ENCODE measurements around the gene SH3PXD2B. TPM values are rescaled to one million over a fixed set of nuclear protein-coding genes. Genes with fewer than 3 reads are reported as not detected.

SH3PXD2B gene
- total and polyA plus RNA-seq, 11 donors, result 1.1 to 22.7 (median 6.9) TPM

GRCh38 chr5:172315587-172316493, 138.5 kb downstream of the SH3PXD2B start:
- H3K4me1 ChIP-seq, result peaks cover 0 to 5% (median 0%) of the 10 kb centered on the region in 12 donors
- H3K4me3 ChIP-seq, result no peak overlapping the region
- intact Hi-C loops (cut with DNase I), result no loop called here
- WGBS, 4 donors, result 94 to 96% (median 95%) methylated on average over 11 of the region's 11 CpGs
- TF ChIP-seq CTCF (IDR thresholded peaks at IDR 0.05) (no peak), POLR2A (IDR thresholded peaks at IDR 0.05) (no peak)
- H3K27me3 ChIP-seq, result no peaks in the 10 kb centered on the region
- ATAC-seq (no peak), DNase-seq (no peak)
- H3K9me3 ChIP-seq, result no peaks in the 10 kb centered on the region
- H3K36me3 ChIP-seq, result no peaks in the 10 kb centered on the region
- H3K27ac ChIP-seq, result no peak overlapping the region

DNA sequence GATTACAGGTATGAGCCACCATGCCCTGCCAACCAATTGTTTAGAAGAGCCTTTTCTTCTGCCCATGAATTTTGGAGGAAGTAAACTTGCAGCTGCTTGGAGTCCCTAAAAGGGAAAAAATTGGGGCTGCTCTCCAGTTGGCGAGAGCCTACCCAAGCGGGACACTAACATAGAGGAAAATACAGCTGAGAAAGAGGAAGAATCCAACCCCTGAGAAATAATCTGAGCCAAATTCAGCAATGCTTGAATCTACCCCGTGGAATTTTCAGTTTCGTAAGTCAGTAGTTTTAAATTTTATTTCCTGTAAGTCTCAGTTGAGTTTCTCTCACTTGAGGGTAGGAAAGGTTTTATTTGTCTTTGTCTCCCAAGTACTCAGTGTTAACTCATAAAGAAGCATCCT, 140.4 kb downstream of the SH3PXD2B start:
- Histone ChIP-seq H3K27me3 (no peaks in the 10 kb centered on the region), H3K4me1 (no peaks in the 10 kb centered on the region), H3K27ac (no peak overlapping the region), H3K9me3 (no peaks in the 10 kb centered on the region), H3K4me3 (no peak overlapping the region), H3K36me3 (no peaks in the 10 kb centered on the region)
- TF ChIP-seq CTCF (IDR thresholded peaks at IDR 0.05) (no peak), POLR2A (IDR thresholded peaks at IDR 0.05) (no peak)
- no peak for DNase-seq
- no peak for ATAC-seq
- intact Hi-C loops (cut with DNase I), result no loop called here
- WGBS, 4 donors, result 75 to 91% (median 90%) methylated on average over 4 of the region's 4 CpGs

DNA sequence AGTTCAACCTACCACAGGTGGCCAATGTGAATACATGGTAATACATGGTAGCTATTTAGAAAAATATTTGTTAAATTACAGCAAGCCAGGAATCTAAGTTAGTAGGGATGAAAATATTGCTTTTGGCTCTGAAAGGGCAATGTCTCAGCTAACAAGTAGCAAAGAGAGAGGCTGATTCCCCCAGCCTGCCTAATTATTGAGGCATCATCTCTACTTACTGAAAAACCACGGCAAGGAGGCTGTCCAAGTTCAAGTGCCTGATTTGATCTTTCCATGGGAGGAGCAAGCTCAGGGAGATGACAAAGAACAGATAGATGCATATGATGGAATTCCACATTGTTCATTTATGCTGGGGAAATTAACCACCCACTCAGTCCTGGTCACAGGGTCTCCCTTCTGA, 142.0 kb downstream of the SH3PXD2B start:
- TF ChIP-seq CTCF (IDR thresholded peaks at IDR 0.05), result no peak
- no peak for TF ChIP-seq POLR2A (IDR thresholded peaks at IDR 0.05)
- Histone ChIP-seq H3K4me3 (no peak overlapping the region), H3K4me1 (no peaks in the 10 kb centered on the region), H3K9me3 (no peaks in the 10 kb centered on the region), H3K36me3 (no peaks in the 10 kb centered on the region), H3K27ac (peak overlapping the region in 1 of 12 donors; percentile 46), H3K27me3 (no peaks in the 10 kb centered on the region)
- WGBS, 4 donors, result 54 to 67% (median 64%) methylated on average over 1 of the region's 1 CpG
- intact Hi-C loops (cut with DNase I), result no loop called here
- DNase-seq (no peak), ATAC-seq (no peak)

DNA sequence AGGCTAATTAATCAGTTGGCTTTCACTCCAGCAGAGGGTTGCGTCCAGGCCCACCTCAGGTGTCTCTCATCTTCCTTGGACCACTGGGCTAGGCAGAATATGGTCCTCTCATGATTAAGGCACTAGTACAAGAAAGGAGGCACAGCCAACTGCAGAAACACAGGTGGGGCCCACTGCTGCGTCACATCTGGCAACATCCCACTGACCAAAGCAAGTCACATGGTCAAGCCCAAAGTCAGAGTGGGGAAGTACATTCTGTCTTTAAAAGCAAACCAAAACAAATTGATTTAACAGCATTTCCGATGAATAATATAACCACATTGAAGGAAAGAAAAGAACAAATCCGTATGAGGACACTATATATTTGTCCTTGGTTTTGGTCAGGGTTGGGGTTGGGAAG, 142.7 kb downstream of the SH3PXD2B start:
- H3K27me3 ChIP-seq, result no peaks in the 10 kb centered on the region
- no peaks in the 10 kb centered on the region for H3K36me3 ChIP-seq
- peak in 3 of 4 donors; percentile 34 to 55 (median 46) for ATAC-seq
- no peaks in the 10 kb centered on the region for H3K4me1 ChIP-seq
- no peak for DNase-seq
- intact Hi-C loops (cut with DNase I), result no loop called here
- peak overlapping the region in 1 of 12 donors; percentile 46 for H3K27ac ChIP-seq
- 85 to 90% (median 87%) methylated on average over 4 of the region's 4 CpGs for WGBS, 4 donors
- no peak overlapping the region for H3K4me3 ChIP-seq
- H3K9me3 ChIP-seq, result no peaks in the 10 kb centered on the region
- TF ChIP-seq POLR2A (IDR thresholded peaks at IDR 0.05) (no peak), CTCF (IDR thresholded peaks at IDR 0.05) (no peak)
